GM12891 (cell line): ENCODE results near the gene DAP3.

Experiments
- POLR2A ChIP-seq: IDR thresholded peaks from 2 replicates; pipeline ENCODE4 v1.6.1; 2011; ENCODE audit warnings: low read depth, low read length, control low read depth
- POLR2AphosphoS5 ChIP-seq: IDR thresholded peaks from 2 replicates; pipeline ENCODE4 v1.6.1; 2011; ENCODE audit warnings: low read depth, low read length, control low read depth
- TAF1 ChIP-seq: IDR thresholded peaks from 2 replicates; pipeline ENCODE4 v1.6.1; 2011; ENCODE audit warnings: low read depth, low read length, control low read depth

GRCh38 chr1:155688324-155689080 is 389 bp upstream of the DAP3 start, which contains the start of gene YY1AP1:
- TF ChIP-seq POLR2AphosphoS5, result peak; percentile 56
- TF ChIP-seq TAF1, result no peak
- no peak; the same call in 1 of the 2 replicates for TF ChIP-seq POLR2A
